ENCODE data around the gene ZFYVE28. TPM values are rescaled to one million over a fixed set of nuclear protein-coding genes. Genes with fewer than 3 reads are reported as not detected.

ZFYVE28 gene
- total RNA-seq, 4 donors from 2014 or later, result 44.8 to 110 (median 69.6) TPM

DNA sequence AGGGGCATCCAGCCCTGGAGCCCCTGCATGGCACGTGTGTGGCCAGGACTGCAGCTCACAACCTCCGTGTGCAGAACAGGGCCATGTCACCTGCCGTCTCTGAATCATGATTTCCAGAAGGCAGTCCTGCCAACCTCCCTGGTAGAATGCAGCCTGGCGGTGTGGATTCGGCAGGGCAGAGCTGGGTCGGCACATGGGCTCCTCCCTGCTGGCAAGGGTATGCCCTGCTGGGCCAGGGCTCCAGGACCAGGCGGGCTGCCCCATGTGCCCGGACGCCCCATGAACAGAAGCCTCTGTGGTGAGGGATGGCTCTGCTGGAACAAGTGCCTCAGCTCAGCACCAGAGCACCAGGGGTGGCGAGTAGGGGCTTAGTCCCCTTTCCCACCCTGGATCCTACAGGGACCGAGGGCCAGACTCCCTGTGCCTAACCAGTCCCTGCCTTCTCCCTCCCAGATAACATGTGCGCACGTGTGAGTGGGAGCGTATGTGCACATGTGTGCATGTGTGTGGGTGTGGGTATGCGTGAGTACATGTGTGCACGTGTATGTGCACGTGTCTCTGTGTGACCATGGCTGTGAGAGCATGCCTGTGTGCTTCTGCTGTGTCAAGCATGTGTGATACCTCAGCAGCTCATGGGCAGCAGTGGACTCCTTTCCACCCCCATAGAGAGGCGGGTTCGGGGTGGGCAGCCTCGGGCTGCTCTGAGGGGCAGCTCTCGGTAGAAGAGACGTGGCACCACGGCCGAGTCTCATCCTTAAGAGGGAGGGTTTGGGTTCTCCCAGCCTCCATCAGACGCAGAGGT, 146.2 kb downstream of the ZFYVE28 start:
- 90% methylated on average over 24 of the region's 25 CpGs; no CpG with 5 or more reads in 1 of the 2 donors for WGBS, 2 donors (ENCODE audit: low coverage in 1 of 2)

GRCh38 chr4:2271279-2272025, 147.0 kb downstream of the ZFYVE28 start:
- intact Hi-C loops (cut with DNase I; ENCODE audit: low total_unique reads), result no loop called here
- H3K27ac ChIP-seq, result no peak overlapping the region
- in situ Hi-C loops (cut with MboI; ENCODE audit: low pct_ligation_motif_present in 1 of 4, low pct_unique_long_range_greater_than_20kb in 1 of 4, low sequenced_read_pairs in 3 of 4), result loop anchor here in 1 of 4 donors (10.0 kb wide), 1 partner anchor 47 kb away; no protein-coding TSS in a partner anchor
- no peak overlapping the region for H3K4me3 ChIP-seq
- no peaks in the 10 kb centered on the region for H3K27me3 ChIP-seq
- 89% methylated on average over 22 of the region's 27 CpGs; no CpG with 5 or more reads in 1 of the 2 donors for WGBS, 2 donors (ENCODE audit: low coverage in 1 of 2)
- TF ChIP-seq POLR2A (IDR thresholded peaks at IDR 0.05), result no peak
- no peak for TF ChIP-seq EP300 (IDR thresholded peaks at IDR 0.05; ENCODE audit: low read depth)
- no peak for TF ChIP-seq CTCF (IDR thresholded peaks at IDR 0.05)
- TF ChIP-seq POLR2AphosphoS5 (IDR thresholded peaks at IDR 0.05), result no peak
- no peaks in the 10 kb centered on the region for H3K36me3 ChIP-seq
- peaks cover 0 to 4% (median under 1%) of the 10 kb centered on the region in 4 donors for H3K4me1 ChIP-seq
- no peaks in the 10 kb centered on the region for H3K9me3 ChIP-seq
- DNase-seq, result no peak

More for the DNA sequence above, 146.2 kb downstream of the ZFYVE28 start:
- H3K27ac ChIP-seq, result no peak overlapping the region
- TF ChIP-seq EP300 (IDR thresholded peaks at IDR 0.05; ENCODE audit: low read depth), result no peak
- no peak for TF ChIP-seq POLR2A (IDR thresholded peaks at IDR 0.05)
- TF ChIP-seq CTCF (IDR thresholded peaks at IDR 0.05), result no peak
- no peak for TF ChIP-seq POLR2AphosphoS5 (IDR thresholded peaks at IDR 0.05)
- H3K4me3 ChIP-seq, result no peak overlapping the region
- intact Hi-C loops (cut with DNase I; ENCODE audit: low total_unique reads) (no loop called here), in situ Hi-C loops (cut with MboI; ENCODE audit: low pct_ligation_motif_present in 1 of 4, low pct_unique_long_range_greater_than_20kb in 1 of 4, low sequenced_read_pairs in 3 of 4) (loop anchor here in 1 of 4 donors (10.0 kb wide), 1 partner anchor 47 kb away; no protein-coding TSS in a partner anchor)
- H3K36me3 ChIP-seq, result no peaks in the 10 kb centered on the region
- no peaks in the 10 kb centered on the region for H3K27me3 ChIP-seq
- H3K9me3 ChIP-seq, result no peaks in the 10 kb centered on the region
- no peaks in the 10 kb centered on the region for H3K4me1 ChIP-seq
- no peak for DNase-seq

GRCh38 chr4:2270341-2271165, 147.9 kb downstream of the ZFYVE28 start:
- no peak for TF ChIP-seq EP300 (IDR thresholded peaks at IDR 0.05; ENCODE audit: low read depth)
- TF ChIP-seq POLR2AphosphoS5 (IDR thresholded peaks at IDR 0.05), result no peak
- no peak for TF ChIP-seq POLR2A (IDR thresholded peaks at IDR 0.05)
- TF ChIP-seq CTCF (IDR thresholded peaks at IDR 0.05), result no peak
- no peak overlapping the region for H3K4me3 ChIP-seq
- H3K27me3 ChIP-seq, result no peaks in the 10 kb centered on the region
- H3K9me3 ChIP-seq, result no peaks in the 10 kb centered on the region
- intact Hi-C loops (cut with DNase I; ENCODE audit: low total_unique reads), result no loop called here
- H3K4me1 ChIP-seq, result peaks cover 6 to 13% (median 9%) of the 10 kb centered on the region in 4 donors
- 92% methylated on average over 20 of the region's 34 CpGs; no CpG with 5 or more reads in 1 of the 2 donors for WGBS, 2 donors (ENCODE audit: low coverage in 1 of 2)
- no peaks in the 10 kb centered on the region for H3K36me3 ChIP-seq
- no peak overlapping the region for H3K27ac ChIP-seq
- in situ Hi-C loops (cut with MboI; ENCODE audit: low pct_ligation_motif_present in 1 of 4, low pct_unique_long_range_greater_than_20kb in 1 of 4, low sequenced_read_pairs in 3 of 4), result loop anchor here in 1 of 4 donors (10.0 kb wide), 1 partner anchor 46 kb away; no protein-coding TSS in a partner anchor
- DNase-seq, result no peak
